Measurements from ENCODE around the gene MGAT5B. TPM values are rescaled to one million over a fixed set of nuclear protein-coding genes. Genes with fewer than 3 reads are reported as not detected.

Gene MGAT5B
- total RNA-seq, 2 donors from 2014 or later = 3.6 TPM; not detected in 1

DNA sequence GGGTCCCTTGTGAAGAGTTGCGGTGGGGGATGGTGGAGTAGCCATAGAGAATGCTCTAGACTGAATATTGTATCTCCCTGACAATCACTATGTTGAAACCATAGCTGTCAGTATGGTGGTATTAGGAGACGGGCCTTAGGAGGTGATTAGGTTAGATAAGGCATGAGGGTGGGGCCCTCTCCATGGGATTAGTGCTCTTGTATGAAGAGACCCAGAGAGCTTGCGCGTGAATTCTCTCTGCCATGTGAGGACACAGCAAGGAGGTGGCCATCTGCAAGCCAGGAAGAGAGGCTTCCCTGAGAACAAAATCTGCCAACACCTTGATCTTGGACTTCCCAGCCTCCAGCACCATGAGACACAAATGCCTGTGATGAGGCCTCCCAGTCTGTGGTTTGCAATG lies 34.5 kb upstream of the MGAT5B start:
- ATAC-seq (no peak), DNase-seq (no peak)
- intact Hi-C loops (cut with DNase I) = no loop called here
- Histone ChIP-seq H3K27me3 (no peaks in the 10 kb centered on the region), H3K9me3 (no peaks in the 10 kb centered on the region), H3K4me3 (no peak overlapping the region), H3K27ac (no peak overlapping the region), H3K4me1 (no peaks in the 10 kb centered on the region), H3K36me3 (replicated peaks in 1 of 2; ENCODE audit: insufficient read depth in 1 of 2, low read depth in 2 of 2) (no peaks in the 10 kb centered on the region)
- WGBS, 2 donors = 82 to 83% methylated on average over 4 of the region's 4 CpGs
- TF ChIP-seq, protein P1, sequence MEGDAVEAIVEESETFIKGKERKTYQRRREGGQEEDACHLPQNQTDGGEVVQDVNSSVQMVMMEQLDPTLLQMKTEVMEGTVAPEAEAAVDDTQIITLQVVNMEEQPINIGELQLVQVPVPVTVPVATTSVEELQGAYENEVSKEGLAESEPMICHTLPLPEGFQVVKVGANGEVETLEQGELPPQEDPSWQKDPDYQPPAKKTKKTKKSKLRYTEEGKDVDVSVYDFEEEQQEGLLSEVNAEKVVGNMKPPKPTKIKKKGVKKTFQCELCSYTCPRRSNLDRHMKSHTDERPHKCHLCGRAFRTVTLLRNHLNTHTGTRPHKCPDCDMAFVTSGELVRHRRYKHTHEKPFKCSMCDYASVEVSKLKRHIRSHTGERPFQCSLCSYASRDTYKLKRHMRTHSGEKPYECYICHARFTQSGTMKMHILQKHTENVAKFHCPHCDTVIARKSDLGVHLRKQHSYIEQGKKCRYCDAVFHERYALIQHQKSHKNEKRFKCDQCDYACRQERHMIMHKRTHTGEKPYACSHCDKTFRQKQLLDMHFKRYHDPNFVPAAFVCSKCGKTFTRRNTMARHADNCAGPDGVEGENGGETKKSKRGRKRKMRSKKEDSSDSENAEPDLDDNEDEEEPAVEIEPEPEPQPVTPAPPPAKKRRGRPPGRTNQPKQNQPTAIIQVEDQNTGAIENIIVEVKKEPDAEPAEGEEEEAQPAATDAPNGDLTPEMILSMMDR (IDR thresholded peaks at IDR 0.05) = no peak
- TF ChIP-seq POLR2A (IDR thresholded peaks at IDR 0.05) = no peak

DNA sequence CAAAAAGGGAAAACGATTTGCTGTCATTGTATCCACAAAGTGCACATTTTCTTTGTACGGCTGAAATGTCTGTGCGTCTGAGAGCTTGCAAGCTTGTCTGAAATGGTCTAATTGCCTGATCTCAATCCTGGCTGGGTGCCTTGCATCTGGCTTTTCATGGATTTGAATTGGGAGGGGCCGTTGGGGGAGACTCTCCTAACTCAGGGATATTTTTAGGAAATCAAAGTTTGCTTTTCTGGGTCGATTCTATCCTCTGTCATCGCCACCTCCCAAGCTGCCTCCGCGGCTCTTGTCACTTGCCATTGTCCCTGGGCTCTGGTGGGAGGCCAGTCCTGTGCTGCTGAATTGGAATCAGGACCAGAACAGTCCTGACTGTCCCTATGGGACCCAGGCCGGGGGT lies 33.3 kb upstream of the MGAT5B start:
- Histone ChIP-seq H3K4me1 (peaks cover under 1% of the 10 kb centered on the region), H3K36me3 (replicated peaks in 1 of 2; ENCODE audit: insufficient read depth in 1 of 2, low read depth in 2 of 2) (no peaks in the 10 kb centered on the region), H3K4me3 (no peak overlapping the region), H3K27me3 (no peaks in the 10 kb centered on the region), H3K9me3 (no peaks in the 10 kb centered on the region), H3K27ac (no peak overlapping the region)
- TF ChIP-seq POLR2A (IDR thresholded peaks at IDR 0.05) = no peak
- TF ChIP-seq, protein P1 (IDR thresholded peaks at IDR 0.05) = no peak
- 40 to 46% methylated on average over 9 of the region's 9 CpGs for WGBS, 2 donors
- ATAC-seq (no peak), DNase-seq (no peak)
- intact Hi-C loops (cut with DNase I) = no loop called here

DNA sequence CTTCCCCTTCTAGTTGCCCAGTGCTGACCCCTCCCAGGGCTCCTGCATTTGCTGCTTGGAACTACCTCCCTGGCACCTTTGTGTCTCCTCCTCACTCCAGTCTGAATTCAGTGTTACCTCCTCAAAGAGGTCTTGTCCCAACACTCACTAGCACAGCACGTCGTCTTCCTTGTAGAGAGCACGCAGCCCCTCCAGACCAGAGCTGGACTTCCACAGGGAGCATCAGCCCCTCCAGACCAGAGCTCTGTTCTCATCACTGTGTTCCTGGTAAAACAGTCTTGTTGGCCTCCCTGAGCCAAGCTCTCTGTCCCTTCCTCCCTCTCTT lies 27.8 kb upstream of the MGAT5B start:
- H3K4me3 ChIP-seq = no peak overlapping the region
- ATAC-seq (no peak), DNase-seq (no peak)
- H3K9me3 ChIP-seq = no peaks in the 10 kb centered on the region
- peaks cover 4% of the 10 kb centered on the region for H3K4me1 ChIP-seq
- 2 to 3% methylated on average over 3 of the region's 3 CpGs for WGBS, 2 donors
- H3K27me3 ChIP-seq = peaks cover 0 to 22% of the 10 kb centered on the region in 2 donors
- no peak overlapping the region for H3K27ac ChIP-seq
- no peaks in the 10 kb centered on the region for H3K36me3 ChIP-seq (replicated peaks in 1 of 2; ENCODE audit: insufficient read depth in 1 of 2, low read depth in 2 of 2)
- intact Hi-C loops (cut with DNase I) = no loop called here
- TF ChIP-seq, protein P1 (IDR thresholded peaks at IDR 0.05) = no peak
- no peak for TF ChIP-seq POLR2A (IDR thresholded peaks at IDR 0.05)

DNA sequence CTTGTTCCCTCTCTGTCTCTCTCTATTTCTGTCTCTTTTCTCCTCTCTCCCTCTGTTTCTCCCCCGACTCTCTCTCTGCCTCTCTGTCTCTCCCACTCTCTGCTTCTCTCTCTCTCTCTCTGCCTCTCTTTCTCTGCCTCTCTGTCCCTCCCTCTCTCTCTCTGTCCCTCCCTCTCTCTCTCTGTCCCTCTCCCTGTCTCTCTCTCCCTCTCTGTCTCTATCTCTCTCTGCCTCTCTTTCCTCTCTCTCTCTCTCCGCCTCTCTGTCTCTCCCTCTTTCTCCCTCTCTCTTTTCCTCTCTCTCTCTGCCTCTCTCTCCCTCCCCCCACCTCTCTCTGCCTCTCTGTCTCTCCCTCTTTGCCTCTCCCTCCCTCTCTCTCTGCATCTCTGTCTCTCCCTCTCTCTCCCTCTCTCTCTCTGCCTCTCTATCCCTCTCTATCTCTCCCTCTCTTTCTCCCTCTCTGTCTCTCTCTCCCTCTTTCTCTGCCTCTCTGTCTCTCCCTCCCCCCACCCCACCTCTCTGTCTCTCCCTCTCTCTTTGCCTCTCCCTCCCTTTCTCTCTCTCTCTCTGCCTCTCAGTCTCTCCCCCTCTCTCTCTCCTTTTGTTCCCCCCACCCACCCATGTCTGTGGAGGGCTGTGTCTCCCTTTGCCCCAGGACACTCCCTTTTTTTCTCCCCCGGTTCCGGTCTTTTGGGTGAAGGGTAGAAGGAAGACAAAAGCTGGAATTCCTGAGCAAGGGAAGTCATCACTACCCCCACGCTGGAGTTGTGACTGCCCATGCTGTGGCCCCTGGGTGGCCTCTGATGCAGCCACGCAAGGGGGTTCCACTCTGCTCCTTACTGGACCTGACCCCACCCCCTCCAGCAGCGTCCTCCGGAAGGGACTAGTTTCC lies 27.1 kb upstream of the MGAT5B start:
- no peak for TF ChIP-seq POLR2A (IDR thresholded peaks at IDR 0.05)
- TF ChIP-seq, protein P1 (IDR thresholded peaks at IDR 0.05) = no peak
- 8 to 11% methylated on average over 6 to 8 of the region's 8 CpGs for WGBS, 2 donors
- intact Hi-C loops (cut with DNase I) = no loop called here

More for the DNA sequence above, 27.1 kb upstream of the MGAT5B start:
- DNase-seq = no peak
- ATAC-seq = no peak
- Histone ChIP-seq H3K4me3 (no peak overlapping the region), H3K4me1 (peaks cover 4% of the 10 kb centered on the region), H3K27me3 (peaks cover 0 to 22% of the 10 kb centered on the region in 2 donors), H3K9me3 (no peaks in the 10 kb centered on the region), H3K27ac (no peak overlapping the region), H3K36me3 (replicated peaks in 1 of 2; ENCODE audit: insufficient read depth in 1 of 2, low read depth in 2 of 2) (no peaks in the 10 kb centered on the region)

All from body of pancreas (tissue), 4 donors.